ENCODE measurements around the gene PAQR7. TPM values are rescaled to one million over a fixed set of nuclear protein-coding genes. Genes with fewer than 3 reads are reported as not detected.
A peak's percentile ranks its signal among the peaks of the same experiment; 100 is the strongest.

The PAQR7 gene
- total RNA-seq, 2 donors from 2014 or later, result 4.7 to 9.8 TPM

DNA sequence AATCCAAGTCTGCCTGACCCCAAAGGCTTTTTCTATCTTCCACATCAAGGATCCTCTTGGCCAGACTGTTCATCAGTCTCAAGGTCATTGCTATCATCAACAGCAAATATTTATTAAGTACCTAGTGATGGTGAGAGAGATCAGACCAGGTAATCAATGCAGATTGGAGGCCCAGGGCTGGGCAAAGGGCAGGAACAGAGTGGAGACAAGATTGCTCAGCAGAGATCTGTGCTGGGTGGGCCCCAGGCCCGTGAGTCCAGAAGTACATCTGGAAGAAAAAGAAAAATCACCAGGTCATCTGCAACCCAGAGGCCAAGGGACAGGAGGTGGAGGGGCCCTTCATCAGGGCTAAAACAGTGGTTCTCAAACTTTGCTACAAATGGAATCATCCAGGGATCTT, 10.1 kb upstream of the PAQR7 start:
- no peak for DNase-seq (ENCODE audit: low spot score in 2 of 2)
- no peaks in the 10 kb centered on the region for H3K36me3 Mint-ChIP-seq
- ATAC-seq, result no peak
- H3K27ac Mint-ChIP-seq, result no peak overlapping the region
- no peaks in the 10 kb centered on the region for H3K9me3 Mint-ChIP-seq

DNA sequence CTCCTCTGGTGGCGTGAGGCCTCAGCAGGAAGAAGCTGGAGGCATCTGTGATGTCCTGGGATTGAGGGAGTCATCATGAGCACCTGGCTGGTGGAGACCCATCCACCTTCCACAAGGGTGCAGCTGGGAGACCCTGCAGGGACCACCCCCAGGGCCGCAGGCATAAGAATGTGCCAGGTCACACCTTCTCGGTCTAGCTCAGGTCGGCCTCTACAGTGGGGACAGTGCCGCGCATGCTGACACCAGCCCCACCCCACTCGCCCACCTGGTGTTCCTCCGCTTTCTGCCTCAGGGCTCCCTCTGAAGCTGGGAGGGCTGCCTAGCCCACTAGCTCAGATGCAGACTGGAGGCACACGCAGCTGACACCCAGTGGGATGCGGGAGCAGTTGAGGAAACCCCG, 5.8 kb upstream of the PAQR7 start:
- H3K9me3 Mint-ChIP-seq, result no peaks in the 10 kb centered on the region
- DNase-seq (ENCODE audit: low spot score in 2 of 2) (no peak), ATAC-seq (no peak)
- H3K27ac Mint-ChIP-seq, result no peak overlapping the region
- no peaks in the 10 kb centered on the region for H3K36me3 Mint-ChIP-seq

DNA sequence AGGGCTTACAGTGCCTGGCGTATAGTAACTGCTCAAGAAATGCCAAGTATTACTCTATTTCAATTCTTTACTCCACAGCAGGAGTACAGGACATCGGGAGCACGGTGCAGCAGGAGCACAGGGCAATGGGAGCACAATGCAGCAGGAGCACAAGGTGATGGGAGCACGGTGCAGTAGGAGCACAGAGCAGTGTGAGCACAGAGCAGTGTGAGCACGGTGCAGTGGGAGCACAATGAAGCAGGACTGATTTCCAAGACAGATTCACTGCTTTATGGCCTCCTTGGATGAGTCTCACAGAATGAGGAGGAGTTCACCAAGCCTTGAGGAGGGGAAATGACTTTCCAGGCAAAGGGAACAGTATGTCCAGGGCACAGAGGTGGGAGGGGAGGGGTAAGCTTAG, 5.0 kb upstream of the PAQR7 start:
- H3K27ac Mint-ChIP-seq, result no peak overlapping the region
- H3K9me3 Mint-ChIP-seq, result no peaks in the 10 kb centered on the region
- ATAC-seq (no peak), DNase-seq (ENCODE audit: low spot score in 2 of 2) (no peak)
- H3K36me3 Mint-ChIP-seq, result no peaks in the 10 kb centered on the region

DNA sequence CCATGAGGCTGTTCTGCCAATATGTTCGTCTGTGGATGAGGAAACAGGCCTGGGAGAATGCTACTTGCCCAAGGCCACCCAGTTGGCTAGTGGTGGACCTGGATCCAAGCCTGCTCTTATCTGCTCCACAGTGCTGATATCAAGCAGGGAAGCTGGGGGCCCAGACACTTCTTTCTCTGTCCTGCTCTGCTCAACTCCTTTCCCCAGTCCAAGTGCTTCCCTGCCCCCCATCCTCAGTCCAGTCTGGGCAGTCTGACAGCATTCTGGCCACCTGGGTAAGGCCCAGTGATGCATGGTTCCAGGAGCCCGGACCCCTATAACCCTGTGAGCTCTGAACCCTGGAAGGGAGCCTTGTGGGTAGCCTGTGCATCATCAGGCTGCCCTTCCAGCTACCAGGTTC, 4.2 kb upstream of the PAQR7 start:
- Mint-ChIP-seq H3K36me3 (no peaks in the 10 kb centered on the region), H3K27ac (peak overlapping the region in 1 of 2 donors; percentile 52), H3K9me3 (no peaks in the 10 kb centered on the region)
- DNase-seq (ENCODE audit: low spot score in 2 of 2) (no peak), ATAC-seq (no peak)

DNA sequence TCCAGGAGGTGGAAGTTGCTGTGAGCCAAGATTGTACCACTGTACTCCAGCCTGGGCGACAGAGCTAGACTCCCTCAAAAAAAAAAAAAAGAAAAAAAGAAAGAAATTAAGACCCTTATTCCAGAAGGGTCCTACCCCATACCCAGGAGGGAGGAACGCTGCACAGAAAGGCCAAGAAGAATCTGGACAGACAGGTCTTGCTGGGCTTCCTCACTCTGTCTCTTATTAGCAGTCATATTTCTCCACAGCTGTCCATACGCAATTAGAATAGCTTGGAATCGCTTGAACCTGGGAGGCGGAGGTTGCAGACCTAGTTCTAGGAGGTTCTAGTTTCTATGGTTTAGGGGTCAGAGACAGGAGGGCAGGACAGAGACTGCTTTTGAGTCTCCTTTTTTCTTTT, 3.2 kb upstream of the PAQR7 start:
- Mint-ChIP-seq H3K27ac (no peak overlapping the region), H3K9me3 (no peaks in the 10 kb centered on the region), H3K36me3 (no peaks in the 10 kb centered on the region)
- DNase-seq (ENCODE audit: low spot score in 2 of 2) (no peak), ATAC-seq (no peak)

DNA sequence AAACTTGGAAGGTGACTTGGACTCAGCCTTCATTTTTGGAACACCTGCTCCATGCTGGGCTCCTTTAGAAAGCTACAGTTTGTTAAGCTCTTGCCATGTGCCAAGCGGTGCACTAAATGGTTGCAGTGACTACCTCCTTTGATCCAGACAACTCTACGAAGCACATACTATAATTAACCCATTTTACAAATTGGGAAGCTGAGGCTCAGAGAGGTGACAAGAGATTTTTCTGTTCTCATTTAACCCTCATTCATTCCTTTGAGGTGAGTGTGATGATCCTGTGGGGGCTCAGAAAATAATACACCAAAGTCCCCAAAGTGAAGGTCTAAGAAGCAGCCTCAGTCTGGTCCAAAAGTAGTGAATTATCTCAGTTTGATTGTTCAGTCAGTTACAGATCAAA, 1.6 kb upstream of the PAQR7 start:
- no peaks in the 10 kb centered on the region for H3K9me3 Mint-ChIP-seq

DNA sequence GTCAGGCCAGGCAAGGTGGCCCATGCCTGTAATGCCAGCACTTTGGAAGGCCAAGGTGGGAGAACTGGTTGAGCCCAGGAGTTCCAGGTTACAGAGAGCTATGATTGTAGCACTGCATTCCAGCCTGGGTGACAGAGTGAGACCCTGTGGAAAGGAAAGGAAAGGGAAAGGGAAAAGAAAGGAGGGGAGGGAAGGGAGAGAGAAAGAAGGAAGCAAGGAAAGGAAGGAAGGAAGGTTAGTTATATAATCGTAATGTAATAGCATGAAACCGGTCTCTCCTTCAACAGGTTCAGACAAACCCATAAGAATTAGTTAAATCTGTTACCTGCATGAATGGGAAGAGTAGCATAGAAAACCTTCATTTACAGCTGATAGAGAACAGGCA, 1.2 kb upstream of the PAQR7 start:
- Mint-ChIP-seq H3K9me3 (no peaks in the 10 kb centered on the region), H3K27ac (no peak overlapping the region), H3K36me3 (no peaks in the 10 kb centered on the region)
- DNase-seq (ENCODE audit: low spot score in 2 of 2) (no peak), ATAC-seq (no peak)

More for the DNA sequence above, 1.6 kb upstream of the PAQR7 start:
- H3K36me3 Mint-ChIP-seq, result no peaks in the 10 kb centered on the region
- ATAC-seq (no peak), DNase-seq (ENCODE audit: low spot score in 2 of 2) (no peak)
- no peak overlapping the region for H3K27ac Mint-ChIP-seq

DNA sequence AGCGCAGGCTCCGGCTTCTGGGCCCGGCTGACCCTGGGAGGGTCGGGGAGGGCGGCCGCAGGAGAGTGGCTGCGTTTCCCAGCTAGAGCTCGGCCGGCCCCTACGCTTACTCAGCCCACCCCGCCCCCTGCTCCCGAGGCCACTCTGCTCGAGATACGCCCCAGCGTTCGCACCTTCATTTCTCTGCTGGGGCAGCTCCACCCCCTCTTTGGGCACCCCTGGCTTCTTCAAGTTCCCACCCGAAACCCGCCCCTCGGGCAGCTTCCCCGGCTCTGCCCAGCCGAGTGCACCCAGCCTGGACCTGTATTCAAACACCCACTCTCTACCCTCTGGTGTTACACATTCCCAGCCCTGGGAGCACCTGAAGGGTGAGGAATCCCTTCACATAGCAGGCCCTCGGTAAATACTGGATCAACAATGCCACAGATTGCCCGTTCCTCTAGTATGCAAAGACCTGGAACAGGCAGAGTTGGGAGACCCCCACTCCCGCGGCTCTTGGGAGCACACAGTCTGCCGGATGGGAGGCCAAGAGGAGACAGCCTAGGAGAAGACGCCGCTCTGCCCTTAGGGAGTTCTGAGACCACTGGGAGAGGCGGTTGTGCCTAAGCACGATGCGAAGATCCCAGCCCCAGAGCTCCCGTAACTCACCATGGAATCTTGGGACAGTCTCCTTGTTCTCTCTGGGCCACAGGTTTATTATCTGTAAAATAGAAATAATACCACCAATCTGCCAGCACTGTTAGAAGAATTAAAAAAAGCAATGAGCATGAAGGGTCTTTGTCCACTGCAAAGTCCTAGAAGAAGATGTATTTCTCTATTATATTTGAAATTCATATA, 566 bp upstream of the PAQR7 start:
- no peak for DNase-seq (ENCODE audit: low spot score in 2 of 2)
- peak in 1 of 2 donors; percentile 34 for ATAC-seq
- H3K36me3 Mint-ChIP-seq, result no peaks in the 10 kb centered on the region
- H3K9me3 Mint-ChIP-seq, result no peaks in the 10 kb centered on the region
- peak overlapping the region in 1 of 2 donors; percentile 68 for H3K27ac Mint-ChIP-seq

DNA sequence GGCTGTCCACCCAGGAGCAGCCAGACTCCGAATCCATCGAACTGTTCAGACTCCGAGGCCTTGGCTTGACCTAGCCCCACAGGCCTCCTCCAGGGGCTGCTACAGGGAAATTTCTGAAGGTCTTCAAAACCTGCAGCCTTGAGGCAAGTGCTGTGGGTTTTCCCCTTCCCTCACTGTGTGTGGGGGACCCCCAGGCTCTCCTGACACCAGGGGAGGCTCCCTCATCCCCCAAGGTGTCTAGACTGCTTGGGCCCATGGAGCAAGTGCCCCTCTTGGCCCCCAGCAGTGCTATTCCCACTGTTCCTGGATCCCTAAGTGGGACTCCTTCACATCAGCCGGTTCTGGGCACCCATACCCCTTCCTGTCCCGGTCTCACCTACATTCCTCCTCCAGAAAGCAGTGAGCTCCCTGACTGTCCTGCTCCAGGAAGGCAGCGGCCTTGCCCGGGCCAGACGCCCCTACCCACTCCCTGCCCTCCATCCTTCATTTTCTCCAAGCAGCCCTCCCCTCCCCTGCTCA, 814 bp downstream of the PAQR7 start:
- peak overlapping the region; percentile 83 to 88 for H3K27ac Mint-ChIP-seq
- no peaks in the 10 kb centered on the region for H3K36me3 Mint-ChIP-seq
- H3K9me3 Mint-ChIP-seq, result no peaks in the 10 kb centered on the region
- DNase-seq (ENCODE audit: low spot score in 2 of 2) (no peak), ATAC-seq (peak; percentile 2 to 9)

DNA sequence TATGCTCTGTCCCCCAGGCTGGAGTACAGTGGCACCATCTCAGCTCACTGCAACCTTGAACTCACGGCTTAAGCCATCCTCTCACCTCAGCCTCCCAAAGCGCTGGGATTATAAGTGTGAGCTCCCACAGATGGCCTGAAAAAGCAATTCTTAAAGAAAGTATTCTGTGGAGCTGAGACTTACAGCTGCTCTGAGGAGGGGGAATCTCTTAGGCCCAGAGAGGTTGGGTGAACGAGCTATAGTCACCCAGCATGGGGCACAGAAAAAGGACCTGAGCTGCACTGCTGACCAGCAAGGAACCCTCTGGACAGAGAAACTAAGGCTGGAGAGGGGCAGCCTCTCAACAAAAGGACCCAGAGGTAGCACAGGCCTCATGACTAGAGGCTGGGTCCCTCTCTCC, 1.3 kb downstream of the PAQR7 start:
- no peak for ATAC-seq

DNA sequence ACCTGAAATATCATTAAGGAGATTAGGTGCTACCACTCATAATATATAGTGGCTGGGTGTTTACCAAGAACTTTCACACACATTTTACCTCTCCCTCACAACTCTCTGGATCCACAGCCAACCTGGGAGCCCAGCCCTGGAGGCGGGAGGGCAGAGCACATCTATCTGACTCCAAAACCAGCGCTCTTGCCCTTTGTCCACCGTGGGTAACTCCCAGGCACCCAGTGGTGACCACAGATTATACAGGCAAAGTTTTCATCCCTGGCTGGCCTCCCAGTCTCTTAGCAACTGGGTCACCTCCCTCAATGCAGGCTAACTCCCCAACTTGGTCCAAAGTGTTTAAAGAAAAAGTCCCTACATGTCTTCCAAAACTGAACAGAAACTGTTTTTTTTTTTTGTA, 2.4 kb downstream of the PAQR7 start:
- no peaks in the 10 kb centered on the region for H3K36me3 Mint-ChIP-seq
- H3K9me3 Mint-ChIP-seq, result no peaks in the 10 kb centered on the region
- DNase-seq (ENCODE audit: low spot score in 2 of 2) (no peak), ATAC-seq (no peak)
- no peak overlapping the region for H3K27ac Mint-ChIP-seq

More for the DNA sequence above, 1.3 kb downstream of the PAQR7 start:
- no peaks in the 10 kb centered on the region for H3K36me3 Mint-ChIP-seq
- no peak for DNase-seq (ENCODE audit: low spot score in 2 of 2)
- H3K27ac Mint-ChIP-seq, result no peak overlapping the region
- H3K9me3 Mint-ChIP-seq, result no peaks in the 10 kb centered on the region

DNA sequence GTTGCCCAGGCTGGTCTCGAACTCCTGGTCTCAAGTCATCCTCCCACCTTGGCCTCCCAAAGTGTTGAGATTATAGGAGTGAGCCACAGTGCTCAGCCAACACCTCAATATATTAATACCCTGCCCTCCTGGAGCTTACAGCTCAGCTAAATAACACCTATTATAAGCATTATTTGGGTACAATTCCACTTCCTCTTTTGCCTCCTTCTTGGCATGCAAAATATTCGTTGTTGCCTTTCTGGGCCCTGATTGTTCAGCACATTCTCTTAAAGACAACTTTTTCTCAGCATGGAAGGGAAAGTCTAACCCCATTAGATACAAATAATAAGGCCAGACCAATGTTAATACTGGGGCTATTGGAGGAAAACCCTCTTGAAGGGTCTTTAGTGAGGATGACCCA, 2.8 kb downstream of the PAQR7 start:
- H3K27ac Mint-ChIP-seq, result no peak overlapping the region
- H3K36me3 Mint-ChIP-seq, result no peaks in the 10 kb centered on the region
- DNase-seq (ENCODE audit: low spot score in 2 of 2) (no peak), ATAC-seq (no peak)
- H3K9me3 Mint-ChIP-seq, result no peaks in the 10 kb centered on the region

DNA sequence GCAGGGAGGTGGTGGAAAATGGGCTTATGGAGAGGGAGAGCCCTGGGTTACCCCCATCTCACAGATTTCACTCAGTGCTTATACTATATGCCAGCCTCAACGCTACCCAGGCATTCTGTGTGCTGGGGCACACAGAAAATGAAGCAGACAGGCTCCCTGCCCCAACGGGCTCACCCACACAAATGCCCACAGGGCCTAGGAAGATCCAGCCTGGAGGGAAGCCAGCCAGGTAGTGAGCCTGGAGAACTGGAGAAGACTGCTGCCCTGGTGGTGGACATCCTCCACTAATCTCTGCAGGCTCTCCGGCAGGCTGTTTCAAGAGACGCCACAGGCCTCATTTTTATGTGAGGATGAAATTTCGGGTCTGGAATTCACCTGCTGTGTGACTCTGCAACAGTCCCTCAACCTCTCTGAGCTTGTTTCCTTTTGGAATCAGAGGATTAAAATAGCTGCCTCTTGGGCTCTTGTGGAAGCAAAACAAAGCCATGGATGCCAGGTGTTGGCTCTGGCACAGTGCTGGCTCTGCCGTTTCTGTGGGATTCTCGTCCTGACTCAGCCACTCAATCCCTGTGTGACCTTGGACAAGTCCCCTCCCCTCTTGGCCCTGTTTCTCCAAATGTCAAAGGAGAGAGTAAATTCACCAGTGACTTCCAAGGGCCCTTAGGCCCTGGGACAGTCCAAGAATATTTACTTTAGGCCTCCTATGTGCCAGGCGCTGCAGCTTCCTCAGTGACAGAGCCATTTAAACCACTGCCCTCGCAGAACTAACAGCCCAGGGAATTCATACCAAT, 3.6 kb downstream of the PAQR7 start:
- DNase-seq (ENCODE audit: low spot score in 2 of 2) (peak in 1 of 2 donors; percentile 33), ATAC-seq (no peak)
- Mint-ChIP-seq H3K27ac (no peak overlapping the region), H3K9me3 (no peaks in the 10 kb centered on the region), H3K36me3 (no peaks in the 10 kb centered on the region)

DNA sequence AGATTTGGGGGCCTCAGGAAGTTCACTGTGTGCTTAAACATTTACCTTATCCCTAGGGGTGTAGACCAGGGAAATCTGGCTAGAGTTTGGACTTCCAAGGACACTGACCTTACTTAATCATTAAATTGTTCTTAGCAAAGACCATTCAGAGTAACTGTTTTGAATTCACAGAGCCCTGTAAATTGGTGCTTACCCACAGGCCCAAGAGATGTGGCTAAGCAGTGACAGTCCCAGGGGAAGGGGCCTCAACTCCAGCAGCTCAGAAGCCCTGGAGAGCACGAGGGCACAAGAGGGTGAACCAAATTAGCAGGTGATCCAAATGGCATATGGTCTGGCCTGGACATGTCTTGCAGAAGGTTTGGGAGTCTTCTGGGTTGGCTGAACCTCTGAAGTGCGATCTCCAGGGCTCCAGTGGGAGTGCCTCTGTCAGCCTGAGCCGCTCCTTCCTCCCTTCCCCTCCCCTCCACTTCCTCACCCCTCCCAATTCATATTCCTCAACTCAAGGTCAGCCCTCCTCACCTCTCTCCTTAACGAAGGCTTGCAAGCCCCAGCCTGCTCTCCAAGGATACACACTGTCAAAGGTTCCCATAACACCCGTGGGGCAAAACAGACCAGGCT, 4.3 kb downstream of the PAQR7 start:
- DNase-seq (ENCODE audit: low spot score in 2 of 2) (peak in 1 of 2 donors; percentile 20), ATAC-seq (no peak)
- Mint-ChIP-seq H3K9me3 (no peaks in the 10 kb centered on the region), H3K36me3 (no peaks in the 10 kb centered on the region), H3K27ac (no peak overlapping the region)

DNA sequence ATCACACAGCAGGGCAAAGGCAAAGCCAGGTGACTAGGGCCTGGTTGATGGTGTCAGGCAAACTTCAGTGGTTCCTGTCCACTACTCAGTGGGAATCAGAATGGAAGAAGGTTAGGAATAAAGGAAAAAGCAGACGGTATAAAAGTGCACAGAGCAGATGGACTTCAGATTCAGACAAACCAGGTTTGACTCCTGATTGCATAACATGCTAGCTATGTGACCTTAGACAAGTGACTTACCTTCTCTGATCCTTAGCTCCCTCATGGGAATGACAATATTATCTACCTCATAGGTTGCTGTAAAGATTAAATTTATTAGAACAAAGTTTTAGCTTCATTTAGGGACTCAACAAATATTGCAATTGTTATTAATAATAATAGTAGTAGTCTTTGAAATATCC, 4.9 kb downstream of the PAQR7 start:
- no peaks in the 10 kb centered on the region for H3K9me3 Mint-ChIP-seq
- ATAC-seq (no peak), DNase-seq (ENCODE audit: low spot score in 2 of 2) (no peak)
- no peaks in the 10 kb centered on the region for H3K36me3 Mint-ChIP-seq
- no peak overlapping the region for H3K27ac Mint-ChIP-seq

DNA sequence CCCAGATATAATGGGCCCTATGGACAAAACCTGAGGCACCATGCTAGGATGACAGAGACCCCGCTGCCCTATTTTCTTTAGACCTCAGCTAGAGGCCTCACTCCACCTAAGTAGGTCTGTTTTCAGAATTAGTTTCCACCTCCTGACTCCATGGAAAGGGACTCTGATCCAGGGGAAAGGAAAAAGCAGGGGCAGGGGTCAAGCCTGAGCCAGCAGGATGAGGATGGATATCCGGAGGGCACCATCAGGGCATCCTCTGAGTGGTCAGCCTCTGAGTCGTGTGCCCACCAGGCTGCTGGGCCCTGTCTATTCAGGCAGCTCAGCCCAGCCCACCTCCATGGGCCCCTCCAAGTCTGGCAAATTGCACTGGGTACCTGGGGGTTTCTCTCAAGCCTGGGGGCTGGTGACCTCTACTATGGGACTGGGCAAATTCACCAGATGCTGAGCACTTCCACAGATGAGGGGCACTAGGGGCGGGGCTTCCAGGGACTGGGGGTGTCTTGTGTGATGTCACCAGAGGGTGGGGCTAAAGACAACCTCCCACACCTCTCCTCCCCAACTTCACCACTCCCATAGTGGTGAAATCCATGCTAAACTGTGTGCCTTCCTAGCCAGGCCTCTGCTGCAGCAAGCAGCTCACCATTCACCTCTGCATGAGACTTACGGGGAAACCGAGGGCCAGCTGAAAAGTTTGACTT, 5.5 kb downstream of the PAQR7 start:
- no peaks in the 10 kb centered on the region for H3K9me3 Mint-ChIP-seq
- no peak for DNase-seq (ENCODE audit: low spot score in 2 of 2)
- H3K36me3 Mint-ChIP-seq, result no peaks in the 10 kb centered on the region
- no peak overlapping the region for H3K27ac Mint-ChIP-seq
- ATAC-seq, result no peak
